Measurements from ENCODE around the gene ZNF76.

The ZNF76 gene

DNA sequence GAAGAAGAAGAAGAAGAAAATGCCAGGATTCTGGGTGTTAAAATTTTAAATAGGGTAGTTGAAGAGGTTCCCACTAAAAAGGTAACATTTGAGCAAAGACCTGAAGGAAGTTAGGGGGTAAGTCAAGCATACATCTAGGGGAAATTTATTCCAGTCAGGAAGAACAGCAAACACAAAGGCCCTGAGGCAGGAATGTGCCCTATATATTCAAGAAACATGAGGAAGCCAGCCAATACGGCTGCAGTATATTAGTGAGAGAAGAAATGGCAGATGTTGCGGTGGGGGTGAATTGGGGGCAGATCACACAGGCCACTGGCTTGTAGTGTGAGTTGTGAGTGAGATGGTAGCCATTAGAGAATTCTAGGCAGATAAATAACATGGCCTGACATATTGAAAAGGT lies 6.0 kb downstream of the ZNF76 start:
- in situ Hi-C loops (cut with MboI; ENCODE audit: low sequenced_read_pairs): no loop called here

DNA sequence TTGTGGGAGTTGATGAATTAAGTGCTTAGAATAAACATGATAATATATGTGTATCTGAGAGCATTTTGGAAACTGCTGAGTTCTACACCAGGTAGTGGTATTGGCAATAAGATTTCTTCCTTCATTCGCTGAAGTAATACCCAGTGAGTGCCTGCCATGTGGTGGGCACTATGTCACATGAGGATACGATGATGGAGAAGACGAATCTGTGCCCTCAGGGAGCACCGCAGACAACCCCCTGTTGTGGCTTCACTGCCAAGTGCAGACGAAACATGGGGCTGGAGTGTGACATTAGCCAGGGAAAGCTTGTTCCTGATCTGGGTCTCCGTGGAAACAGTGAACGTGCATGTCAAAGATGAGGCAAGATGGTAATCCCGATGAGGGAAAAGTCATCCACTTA lies 7.9 kb downstream of the ZNF76 start:
- in situ Hi-C loops (cut with MboI; ENCODE audit: low sequenced_read_pairs): no loop called here

DNA sequence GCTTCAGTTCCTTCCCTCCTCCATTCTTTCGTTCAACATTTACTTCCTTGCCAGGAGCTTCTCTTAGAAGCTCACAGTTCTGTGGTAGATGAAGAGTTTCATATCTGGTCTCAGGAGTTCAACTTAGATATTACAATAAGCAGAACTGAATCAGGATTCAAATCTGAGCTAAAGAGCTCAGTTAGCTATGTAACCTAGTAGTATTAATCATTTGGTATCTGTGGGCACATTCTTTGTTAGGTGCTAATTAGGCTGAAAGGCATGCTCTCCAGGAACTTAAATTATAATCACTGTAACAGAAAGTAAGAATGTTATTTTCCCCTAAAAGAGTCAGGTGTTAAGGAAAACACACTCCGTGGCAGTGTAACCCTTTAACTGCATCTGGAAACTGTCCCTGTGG lies 8.4 kb downstream of the ZNF76 start:
- in situ Hi-C loops (cut with MboI; ENCODE audit: low sequenced_read_pairs): no loop called here

DNA sequence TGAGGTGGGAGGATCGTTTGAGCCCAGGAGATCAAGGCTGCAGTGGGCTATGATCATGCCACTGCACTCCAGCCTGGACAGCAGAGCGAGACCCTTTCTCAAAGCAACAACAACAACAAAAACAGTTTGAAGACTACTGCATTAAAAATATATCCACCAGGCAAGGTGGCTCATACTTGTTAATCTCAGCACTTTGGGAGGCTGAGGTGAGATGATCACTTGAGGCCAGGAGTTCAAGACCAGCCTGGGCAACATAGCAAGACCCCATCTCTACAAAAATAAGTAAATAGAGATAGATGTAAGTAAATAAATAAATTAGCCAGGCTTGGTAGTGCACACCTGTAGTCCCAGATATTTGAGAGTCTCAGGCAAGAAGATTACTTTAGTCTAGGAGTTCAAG lies 12.5 kb downstream of the ZNF76 start:
- in situ Hi-C loops (cut with MboI; ENCODE audit: low sequenced_read_pairs): no loop called here

DNA sequence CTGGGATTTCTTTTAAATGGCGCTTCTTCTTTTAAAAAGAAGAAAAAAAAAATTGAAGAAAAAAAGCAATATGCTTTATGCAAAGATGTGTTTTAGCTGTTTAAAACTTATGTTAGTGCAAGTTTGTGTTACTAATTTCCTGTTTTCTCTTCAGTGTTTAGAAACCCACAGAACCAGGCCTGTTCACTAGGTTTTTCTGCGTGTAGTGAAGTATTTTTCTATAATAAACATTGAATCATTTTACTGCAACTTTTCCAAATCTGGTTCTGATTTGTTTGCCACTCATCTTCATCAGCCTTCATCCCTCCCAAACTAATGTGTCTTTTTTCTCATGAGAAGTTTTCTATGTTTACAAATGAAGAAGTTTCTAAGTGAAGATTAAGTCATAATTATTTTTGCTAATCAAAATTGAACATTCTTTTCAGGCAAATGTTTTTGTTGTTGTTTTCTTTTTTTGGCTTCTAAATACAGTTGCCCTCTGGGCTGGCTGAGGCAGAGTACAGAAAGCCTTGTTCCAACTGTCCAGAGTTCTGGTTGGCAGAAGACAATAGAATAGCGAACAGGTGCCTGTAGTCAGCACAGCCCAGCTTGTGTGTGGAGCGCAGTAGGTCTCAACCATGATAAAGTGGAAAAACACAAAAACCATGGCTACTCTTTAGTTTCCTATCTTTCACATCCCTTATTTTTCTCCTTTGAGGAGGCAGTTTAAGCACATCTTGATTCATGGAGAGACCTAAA lies 14.5 kb downstream of the ZNF76 start:
- in situ Hi-C loops (cut with MboI; ENCODE audit: low sequenced_read_pairs): no loop called here

DNA sequence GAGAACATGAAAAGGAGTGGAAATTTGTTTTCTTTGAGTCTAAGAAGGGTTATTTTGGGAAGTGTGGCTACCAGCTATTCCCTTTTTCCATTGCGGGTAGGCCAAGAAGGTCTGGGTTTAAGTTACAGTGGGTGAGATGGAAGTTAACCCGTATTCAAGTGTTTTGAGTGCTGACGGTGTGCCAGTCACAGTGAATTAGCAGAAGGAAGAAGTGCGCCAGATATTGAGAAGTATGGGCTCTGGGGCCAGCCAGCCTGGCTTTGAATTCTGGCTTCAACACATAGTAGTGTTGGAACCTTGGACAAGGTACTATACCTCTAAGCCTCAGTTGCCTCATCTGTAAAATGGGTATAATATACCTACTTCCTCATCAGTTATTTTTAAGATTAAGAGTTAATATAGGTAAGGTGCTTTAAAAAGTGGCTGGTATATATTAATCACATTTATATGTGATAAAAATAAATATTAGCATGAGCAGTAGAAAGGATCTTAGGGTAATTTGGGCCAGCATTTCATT lies 16.3 kb downstream of the ZNF76 start:
- in situ Hi-C loops (cut with MboI; ENCODE audit: low sequenced_read_pairs): no loop called here

DNA sequence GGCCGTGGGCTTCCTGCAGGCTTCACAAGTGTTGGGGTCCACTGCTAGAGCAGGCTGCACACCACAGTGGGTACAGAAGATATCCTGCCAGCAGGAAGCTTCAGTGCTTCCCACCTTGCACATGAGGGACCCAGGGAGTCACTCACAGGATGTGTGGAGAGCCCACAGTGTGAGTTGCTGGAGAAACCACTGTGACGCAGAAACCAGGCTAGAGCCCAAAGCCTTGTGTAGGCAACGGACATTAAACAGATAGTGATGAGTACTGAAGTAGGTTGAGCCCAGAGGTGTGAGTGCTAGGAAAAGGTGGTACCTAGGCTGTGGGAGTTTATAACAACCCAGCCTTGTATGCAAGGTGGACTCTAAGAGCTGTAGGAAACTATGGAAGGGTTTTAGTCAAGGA lies 19.2 kb downstream of the ZNF76 start:
- in situ Hi-C loops (cut with MboI; ENCODE audit: low sequenced_read_pairs): no loop called here

DNA sequence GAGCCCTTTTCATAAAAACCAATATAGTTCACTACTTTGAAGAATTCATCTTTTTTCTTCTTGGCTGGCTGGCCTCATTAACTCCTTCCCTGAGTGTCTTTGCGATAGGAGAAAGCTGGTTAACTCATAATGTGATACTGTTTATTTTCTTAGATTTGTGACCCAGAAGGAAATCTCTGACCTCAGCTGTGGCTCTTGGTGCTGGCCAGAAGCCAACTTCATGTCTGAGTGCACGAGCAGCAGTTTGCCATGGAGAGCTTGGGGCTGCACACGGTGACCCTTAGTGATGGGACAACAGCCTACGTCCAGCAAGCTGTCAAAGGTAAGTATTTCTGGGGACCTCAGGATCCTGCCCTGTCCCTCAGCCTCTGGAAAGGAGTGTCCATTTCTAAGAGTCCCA lies 21.4 kb downstream of the ZNF76 start:
- in situ Hi-C loops (cut with MboI; ENCODE audit: low sequenced_read_pairs): no loop called here

DNA sequence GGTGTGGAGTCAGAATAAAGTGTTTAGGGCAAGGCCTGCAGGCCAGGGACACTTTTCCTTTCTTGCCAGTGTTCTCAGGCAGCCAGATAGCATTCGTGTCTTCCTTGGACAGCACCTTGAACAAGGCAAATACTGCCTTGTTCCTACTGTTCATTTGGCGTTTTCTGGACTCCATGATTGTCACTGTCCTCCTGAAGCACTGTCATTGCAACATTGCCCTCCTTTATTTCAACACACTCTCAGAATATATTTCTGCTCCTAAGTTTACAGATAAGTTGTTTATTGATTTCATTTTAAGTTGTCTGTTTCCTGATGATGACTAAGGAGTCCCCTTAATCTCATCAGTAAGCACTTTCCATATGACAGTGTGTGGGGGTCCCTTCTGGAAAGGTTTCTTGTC lies 22.9 kb downstream of the ZNF76 start:
- in situ Hi-C loops (cut with MboI; ENCODE audit: low sequenced_read_pairs): no loop called here

DNA sequence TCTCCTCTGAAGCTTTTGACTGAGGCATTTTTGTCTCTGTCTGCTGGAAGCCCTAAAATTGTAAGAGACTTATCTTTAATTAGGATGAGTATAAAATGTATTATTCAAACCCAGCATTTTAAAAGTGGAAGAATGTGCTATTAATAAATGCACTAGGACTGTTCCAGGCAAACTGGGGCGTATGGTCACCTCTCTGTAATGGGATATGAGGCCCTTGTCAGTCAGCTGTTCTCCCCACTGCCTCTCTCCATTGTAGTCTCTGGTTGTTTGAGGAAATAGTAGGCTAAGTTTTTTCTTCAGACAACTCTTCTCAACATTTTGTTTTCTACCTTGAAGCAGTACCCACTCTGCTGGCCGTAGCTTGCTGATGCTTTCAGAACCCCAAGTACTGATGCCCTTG lies 23.8 kb downstream of the ZNF76 start:
- in situ Hi-C loops (cut with MboI; ENCODE audit: low sequenced_read_pairs): no loop called here

DNA sequence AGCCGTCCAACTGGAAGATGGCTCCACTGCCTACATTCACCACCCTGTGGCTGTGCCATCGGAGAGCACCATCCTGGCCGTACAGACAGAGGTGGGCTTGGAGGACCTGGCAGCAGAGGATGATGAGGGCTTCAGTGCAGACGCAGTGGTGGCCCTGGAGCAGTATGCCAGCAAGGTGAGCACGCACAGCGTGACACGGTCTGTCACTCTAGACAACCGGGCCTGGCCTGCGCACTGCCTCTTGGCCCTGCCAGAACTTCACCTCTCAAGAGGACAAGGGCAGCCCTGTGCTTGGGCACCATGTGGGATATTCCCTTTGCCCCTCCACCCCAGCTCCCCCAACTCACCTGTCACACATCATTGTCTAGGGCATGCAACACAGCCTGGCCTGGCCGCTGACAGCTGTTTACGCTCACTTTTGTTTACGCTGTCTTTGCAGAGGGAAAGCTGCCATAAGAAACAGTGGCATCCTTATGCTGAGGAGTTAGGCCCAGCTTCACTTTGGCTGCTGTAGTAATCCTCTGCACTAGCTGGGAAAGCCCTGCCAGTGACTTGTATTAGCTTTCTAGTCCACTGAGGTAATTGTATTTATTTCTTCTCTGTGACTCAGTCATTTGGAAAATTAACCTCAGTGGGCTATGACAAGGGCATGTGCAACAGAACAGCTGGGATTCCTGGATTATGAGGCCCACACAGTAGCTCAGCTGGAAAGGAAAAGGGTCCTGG lies 28.3 kb downstream of the ZNF76 start:
- in situ Hi-C loops (cut with MboI; ENCODE audit: low sequenced_read_pairs): no loop called here

DNA sequence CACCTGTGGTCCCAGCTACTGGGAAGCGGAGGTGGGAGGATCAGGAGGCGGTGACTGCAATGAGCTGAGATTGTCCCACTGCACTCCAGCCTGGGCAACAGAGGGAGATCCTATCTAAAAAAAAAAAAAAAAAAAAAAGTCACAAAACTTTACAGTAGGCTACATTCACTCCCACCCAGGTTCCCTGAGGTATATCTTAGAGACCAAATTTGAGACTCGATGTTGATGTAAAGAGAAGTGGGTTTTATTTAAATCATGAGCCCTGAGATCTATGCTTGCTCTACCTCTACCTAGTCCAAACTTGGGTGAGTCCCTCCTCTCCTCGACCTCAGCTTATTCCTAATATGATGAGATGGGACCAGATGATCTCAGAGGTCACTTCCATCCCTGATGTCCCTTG lies 29.3 kb downstream of the ZNF76 start:
- in situ Hi-C loops (cut with MboI; ENCODE audit: low sequenced_read_pairs): no loop called here

DNA sequence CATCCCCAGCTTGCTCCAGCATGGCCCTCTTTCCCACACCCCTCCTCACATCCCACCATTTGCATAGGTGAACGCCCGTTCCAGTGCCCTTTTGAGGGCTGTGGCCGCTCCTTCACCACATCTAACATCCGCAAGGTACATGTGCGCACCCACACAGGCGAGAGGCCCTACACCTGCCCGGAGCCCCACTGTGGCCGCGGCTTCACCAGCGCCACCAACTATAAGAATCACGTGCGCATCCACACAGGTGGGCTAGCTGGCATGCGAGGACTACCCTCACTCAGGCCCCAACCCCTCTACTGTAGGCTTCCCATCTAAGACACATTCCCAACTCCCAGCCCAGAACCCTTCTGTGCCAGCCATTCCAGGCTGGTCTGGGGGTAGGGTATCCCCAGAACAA lies 32.0 kb downstream of the ZNF76 start:
- in situ Hi-C loops (cut with MboI; ENCODE audit: low sequenced_read_pairs): no loop called here

DNA sequence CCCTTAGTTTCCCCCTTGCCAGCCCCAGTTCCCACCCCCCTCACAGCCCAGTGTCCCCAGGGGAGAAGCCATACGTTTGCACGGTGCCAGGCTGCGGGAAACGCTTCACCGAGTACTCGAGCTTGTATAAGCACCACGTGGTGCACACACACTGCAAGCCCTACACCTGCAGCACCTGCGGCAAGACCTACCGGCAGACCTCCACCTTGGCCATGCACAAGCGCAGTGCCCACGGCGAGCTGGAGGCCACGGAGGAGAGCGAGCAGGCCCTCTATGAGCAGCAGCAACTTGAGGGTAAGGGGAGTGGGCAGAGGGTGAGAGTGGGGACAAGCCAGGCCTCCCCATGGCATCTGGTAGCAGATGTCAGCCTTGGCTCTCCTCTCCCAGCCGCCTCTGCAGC lies 33.0 kb downstream of the ZNF76 start:
- in situ Hi-C loops (cut with MboI; ENCODE audit: low sequenced_read_pairs): no loop called here

DNA sequence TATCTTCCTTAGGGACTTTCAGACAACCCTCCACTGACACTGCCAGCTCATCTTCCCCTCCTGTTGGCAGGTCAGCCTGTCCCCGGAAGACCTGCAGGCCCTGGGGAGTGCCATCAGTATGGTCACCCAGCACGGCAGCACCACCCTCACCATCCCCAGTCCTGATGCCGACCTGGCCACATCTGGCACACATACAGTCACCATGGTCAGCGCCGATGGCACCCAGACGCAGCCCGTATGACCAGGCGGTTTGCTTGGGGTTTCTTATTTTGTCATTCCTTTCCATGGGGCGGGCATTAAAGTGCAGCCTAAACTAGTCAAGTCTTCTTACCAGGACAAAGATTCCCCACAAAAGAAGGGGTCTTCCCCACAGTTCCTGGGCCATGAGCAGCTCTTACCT lies 34.1 kb downstream of the ZNF76 start:
- in situ Hi-C loops (cut with MboI; ENCODE audit: low sequenced_read_pairs): no loop called here

DNA sequence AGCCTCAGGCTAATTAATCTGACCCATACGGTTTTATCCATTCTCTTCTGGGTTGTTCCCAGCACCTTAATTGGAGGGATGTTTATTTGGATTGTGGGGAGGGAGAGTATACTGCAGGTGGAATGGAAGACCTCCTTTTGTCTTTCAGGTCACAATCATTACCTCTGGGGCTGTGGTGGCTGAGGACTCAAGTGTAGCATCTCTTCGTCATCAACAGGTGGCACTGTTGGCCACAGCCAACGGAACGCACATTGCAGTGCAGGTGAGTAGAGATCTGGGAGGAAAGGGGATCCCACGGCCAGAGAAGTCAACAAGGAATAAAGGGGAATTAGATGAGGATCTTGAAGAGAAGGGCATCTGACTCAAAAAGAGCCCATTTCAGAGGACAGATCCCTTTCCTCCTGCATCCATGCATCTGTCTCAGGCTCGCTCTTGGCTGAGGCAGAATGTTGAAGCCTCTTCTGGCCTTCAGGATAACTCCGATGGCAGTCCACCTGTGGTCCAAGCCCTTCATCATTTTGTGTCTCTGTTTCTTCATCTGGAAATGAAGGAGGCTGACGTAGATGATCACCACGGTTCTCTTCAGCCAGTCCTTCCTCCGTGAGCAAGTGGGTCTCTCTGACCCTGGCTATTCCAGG lies 34.9 kb downstream of the ZNF76 start:
- in situ Hi-C loops (cut with MboI; ENCODE audit: low sequenced_read_pairs): no loop called here

DNA sequence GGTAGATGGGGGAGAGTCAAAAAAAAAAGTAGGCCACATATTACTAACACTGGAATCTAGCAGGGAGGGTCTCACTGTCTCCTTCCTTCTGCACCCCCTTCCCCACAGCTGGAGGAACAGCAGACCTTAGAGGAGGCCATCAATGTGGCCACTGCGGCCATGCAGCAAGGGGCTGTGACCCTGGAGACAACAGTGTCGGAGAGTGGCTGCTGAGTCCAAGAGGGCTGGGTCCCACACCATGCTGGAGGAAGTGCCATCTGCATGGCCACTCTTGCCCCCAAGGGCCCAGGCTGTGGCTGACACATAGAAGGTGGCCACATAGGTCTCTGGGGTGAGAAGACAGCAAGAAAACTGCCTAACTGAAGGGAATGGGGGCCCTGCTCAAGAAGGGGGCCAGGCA lies 35.5 kb downstream of the ZNF76 start:
- in situ Hi-C loops (cut with MboI; ENCODE audit: low sequenced_read_pairs): no loop called here

DNA sequence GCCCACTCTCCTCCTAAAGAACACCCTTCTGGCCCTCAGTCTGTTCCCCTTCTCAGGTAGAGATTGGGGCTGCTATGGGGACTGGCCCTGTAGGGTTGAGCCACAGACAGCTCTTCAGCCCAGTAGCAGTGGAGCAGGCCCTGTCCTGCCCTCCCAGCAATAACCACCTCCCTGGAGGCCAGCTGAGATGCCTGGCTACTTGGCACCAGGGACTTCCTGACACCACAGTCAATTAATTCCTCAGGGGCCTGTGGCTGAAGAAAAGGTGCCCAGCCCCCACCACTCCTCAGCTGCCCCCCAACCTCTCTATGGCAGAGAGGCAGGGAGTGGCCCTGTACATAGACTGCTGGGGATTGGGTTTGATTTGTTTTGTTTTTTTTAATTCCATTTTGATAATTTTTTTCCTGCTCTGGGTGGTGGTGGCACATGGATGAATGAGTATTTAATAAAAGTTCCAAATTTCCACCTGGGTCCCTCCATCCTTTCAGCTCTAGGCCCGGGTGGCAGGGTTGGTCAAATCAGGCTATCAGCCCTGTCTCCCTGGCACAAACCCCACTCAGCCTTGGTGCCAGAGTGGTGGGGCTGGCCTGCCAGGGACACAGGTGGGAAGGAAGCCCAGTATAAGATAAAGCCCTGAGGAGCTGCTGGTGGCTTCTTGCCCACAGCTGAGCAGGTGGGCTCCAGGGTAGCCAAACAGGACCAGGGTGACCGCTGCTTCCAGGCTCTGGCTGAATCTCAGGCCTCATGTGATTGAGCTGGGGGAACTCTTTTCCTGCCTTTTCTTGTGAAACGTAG lies 36.2 kb downstream of the ZNF76 start:
- in situ Hi-C loops (cut with MboI; ENCODE audit: low sequenced_read_pairs): no loop called here

DNA sequence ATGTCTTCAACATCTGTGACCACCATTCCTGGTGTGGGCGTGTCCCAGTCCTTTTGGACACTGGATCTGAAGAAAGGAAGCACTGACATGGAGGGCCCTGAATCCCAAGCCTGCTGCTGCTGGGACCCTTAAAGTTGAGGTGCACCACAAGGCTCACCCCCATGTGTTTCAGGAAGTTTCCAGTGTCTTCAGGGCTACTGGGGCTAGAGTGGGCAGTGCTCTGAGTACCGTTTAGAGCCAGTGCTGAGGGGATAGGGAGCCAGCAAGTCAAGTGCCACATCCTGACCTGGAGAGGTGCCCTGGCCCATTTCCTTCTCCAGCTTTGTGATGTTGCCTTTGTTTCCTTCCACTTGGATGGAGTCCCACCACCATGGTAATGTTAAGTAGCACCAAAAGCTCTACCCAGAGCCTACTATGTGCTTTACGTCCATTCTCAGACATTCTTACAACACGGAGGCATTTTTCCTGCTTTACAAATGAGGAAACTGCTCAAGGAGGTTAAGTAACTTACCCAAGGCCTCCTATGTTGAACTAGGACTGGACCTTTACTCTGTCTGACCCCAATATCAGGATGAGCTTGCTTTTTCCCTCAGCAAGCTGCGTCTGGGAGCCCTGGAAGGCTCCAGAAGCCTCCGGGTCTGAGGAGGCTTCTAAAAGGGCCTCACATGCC lies 37.5 kb downstream of the ZNF76 start:
- in situ Hi-C loops (cut with MboI; ENCODE audit: low sequenced_read_pairs): no loop called here

DNA sequence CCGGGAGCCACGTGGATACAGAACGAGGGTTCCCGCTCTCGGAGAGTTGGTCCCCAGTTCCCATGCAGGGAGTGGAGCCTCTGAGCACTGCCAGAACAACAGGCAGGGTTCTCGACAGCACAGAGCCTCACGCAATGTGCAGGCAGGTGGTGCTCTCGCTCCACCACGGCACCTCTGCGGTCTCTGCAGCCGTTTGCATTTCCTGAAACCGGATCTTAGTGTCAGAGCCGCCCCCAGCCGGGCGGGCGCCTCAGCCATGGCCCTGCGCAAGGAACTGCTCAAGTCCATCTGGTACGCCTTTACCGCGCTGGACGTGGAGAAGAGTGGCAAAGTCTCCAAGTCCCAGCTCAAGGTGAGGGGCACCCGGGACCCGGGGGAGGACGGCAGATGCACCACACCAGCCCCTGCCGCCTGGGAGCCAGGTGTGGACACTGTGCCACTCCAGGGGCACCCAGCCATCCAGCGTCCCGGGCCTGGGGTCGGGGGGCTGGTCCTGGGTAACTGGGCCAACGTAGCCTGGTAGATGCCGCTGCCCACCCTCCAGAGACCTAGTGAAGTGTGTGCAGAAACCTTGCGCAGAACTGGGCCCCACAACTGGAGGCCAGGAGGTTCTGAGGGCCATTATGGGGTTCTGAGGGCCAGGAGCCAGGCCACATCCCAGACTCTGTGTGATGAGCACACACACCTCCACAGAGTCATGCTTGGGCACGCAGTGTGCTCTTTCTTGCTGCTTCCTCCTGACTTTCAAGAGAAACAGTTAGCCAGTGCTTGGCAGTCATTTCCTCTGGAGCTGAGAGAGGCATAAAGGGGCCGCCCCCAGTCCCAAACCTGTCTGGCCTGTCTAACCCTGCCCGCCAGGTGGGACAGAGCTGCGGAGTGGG lies 38.3 kb downstream of the ZNF76 start, which contains the start of gene DEF6:
TSS of gene DEF6 (plus strand) at position 218 of the 881 bp plus-strand sequence. CDS start at position 257, 39 bp downstream.
- in situ Hi-C loops (cut with MboI; ENCODE audit: low sequenced_read_pairs): no loop called here
